ENCODE data around the gene MTA2.

GRCh38 chr11:62546244-62546928 lies 55.3 kb downstream of the MTA2 start, which contains the start of gene AHNAK:
- TF ChIP-seq CTCF (IDR thresholded peaks at IDR 0.05) (no peak), POLR2A (IDR thresholded peaks at IDR 0.05) (peak; percentile 42 to 84 (median 57))

Measured in body of pancreas (tissue), 4 donors.